ENCODE data around the gene C13orf42. TPM values are rescaled to one million over a fixed set of nuclear protein-coding genes. Genes with fewer than 3 reads are reported as not detected.

C13orf42 gene
- total RNA-seq, 6 donors from 2014 or later: not detected

GRCh38 chr13:51058461-51059167, 52.5 kb downstream of the C13orf42 start:
- Histone ChIP-seq H3K36me3 (no peaks in the 10 kb centered on the region), H3K27ac (no peak overlapping the region), H3K4me1 (no peaks in the 10 kb centered on the region), H3K9me3 (no peaks in the 10 kb centered on the region), H3K4me3 (no peak overlapping the region), H3K27me3 (no peaks in the 10 kb centered on the region)
- WGBS, 2 donors: 77 to 83% methylated on average over 6 of the region's 6 CpGs
- DNase-seq (no peak), ATAC-seq (ENCODE audit: low FRiP score in 2 of 2) (no peak)
- TF ChIP-seq POLR2A (IDR thresholded peaks at IDR 0.05) (no peak), EP300 (IDR thresholded peaks at IDR 0.05) (no peak), CTCF (IDR thresholded peaks at IDR 0.05) (no peak), POLR2AphosphoS5 (IDR thresholded peaks at IDR 0.05) (no peak)

- DNase-seq (no peak), ATAC-seq (ENCODE audit: low FRiP score in 2 of 2) (no peak)
- H3K4me1 ChIP-seq: no peaks in the 10 kb centered on the region
- H3K4me3 ChIP-seq: no peak overlapping the region
- H3K9me3 ChIP-seq: no peaks in the 10 kb centered on the region
- no peaks in the 10 kb centered on the region for H3K36me3 ChIP-seq
- WGBS, 2 donors: 72 to 83% methylated on average over 1 of the region's 1 CpG
- no peaks in the 10 kb centered on the region for H3K27me3 ChIP-seq
- H3K27ac ChIP-seq: no peak overlapping the region
- TF ChIP-seq POLR2A (IDR thresholded peaks at IDR 0.05) (no peak), EP300 (IDR thresholded peaks at IDR 0.05) (no peak), CTCF (IDR thresholded peaks at IDR 0.05) (no peak), POLR2AphosphoS5 (IDR thresholded peaks at IDR 0.05) (no peak)
These were observed 53.2 kb downstream of the C13orf42 start for GRCh38 chr13:51057906-51058305.

GRCh38 chr13:51057001-51057400, 54.1 kb downstream of the C13orf42 start:
- H3K36me3 ChIP-seq: no peaks in the 10 kb centered on the region
- TF ChIP-seq EP300 (IDR thresholded peaks at IDR 0.05): no peak
- TF ChIP-seq POLR2AphosphoS5 (IDR thresholded peaks at IDR 0.05): no peak
- TF ChIP-seq POLR2A (IDR thresholded peaks at IDR 0.05): no peak
- TF ChIP-seq CTCF (IDR thresholded peaks at IDR 0.05): no peak
- ATAC-seq (ENCODE audit: low FRiP score in 2 of 2) (no peak), DNase-seq (no peak)
- no peaks in the 10 kb centered on the region for H3K27me3 ChIP-seq
- no peaks in the 10 kb centered on the region for H3K9me3 ChIP-seq
- no peak overlapping the region for H3K27ac ChIP-seq
- no peaks in the 10 kb centered on the region for H3K4me1 ChIP-seq
- H3K4me3 ChIP-seq: no peak overlapping the region

GRCh38 chr13:51052581-51052980, 58.5 kb downstream of the C13orf42 start:
- no peak for ATAC-seq (ENCODE audit: low FRiP score in 2 of 2)
- Histone ChIP-seq H3K4me3 (no peak overlapping the region), H3K9me3 (no peaks in the 10 kb centered on the region), H3K4me1 (no peaks in the 10 kb centered on the region), H3K36me3 (no peaks in the 10 kb centered on the region), H3K27ac (no peak overlapping the region), H3K27me3 (no peaks in the 10 kb centered on the region)
- WGBS, 2 donors: 52 to 54% methylated on average over 3 of the region's 3 CpGs
- TF ChIP-seq POLR2A (IDR thresholded peaks at IDR 0.05): no peak
- TF ChIP-seq EP300 (IDR thresholded peaks at IDR 0.05): no peak
- no peak for TF ChIP-seq CTCF (IDR thresholded peaks at IDR 0.05)
- no peak for TF ChIP-seq POLR2AphosphoS5 (IDR thresholded peaks at IDR 0.05)
- DNase-seq: no peak
